HEK293 (cell line): ENCODE measurements around the gene BICC1.

Source experiments
- KLF8 ChIP-seq: fragments of 450-650 bp; formaldehyde crosslinking; IDR thresholded peaks from 2 replicates; pipeline ENCODE4 v1.5.1; 2016; ENCODE audit warnings: missing biosample characterization, missing genetic modification characterization
- ZEB2 ChIP-seq: fragments of 450-650 bp; formaldehyde crosslinking; IDR thresholded peaks from 2 replicates; pipeline ENCODE4 v1.5.1; 2016; ENCODE audit warnings: missing biosample characterization, missing genetic modification characterization
- ZIC2 ChIP-seq: fragments of 450-650 bp; formaldehyde crosslinking; IDR thresholded peaks from 2 replicates; pipeline ENCODE4 v1.5.1; 2016; ENCODE audit warnings: missing biosample characterization, missing genetic modification characterization
- ZNF155 ChIP-seq: fragments of 450-650 bp; formaldehyde crosslinking; IDR thresholded peaks from 2 replicates; pipeline ENCODE4 v1.5.1; 2016; ENCODE audit warnings: missing biosample characterization, missing genetic modification characterization
- ZNF274 ChIP-seq, 2 experiments: fragments of 200-500 bp in 1 of 2; fragments of 450-650 bp in 1 of 2; sonication (Bioruptor generic) in 1 of 2; formaldehyde crosslinking in 1 of 2; IDR thresholded peaks; 2 replicates each; pipeline versions ENCODE4 v1.5.1 to v1.6.1; 2014 to 2016; ENCODE audit warnings: borderline replicate concordance in 1 of 2, inconsistent platforms in 1 of 2, low read length in 1 of 2, missing biosample characterization in 1 of 2, missing genetic modification characterization in 1 of 2
- ZNF423 ChIP-seq: fragments of 450-650 bp; formaldehyde crosslinking; IDR thresholded peaks from 2 replicates; pipeline ENCODE4 v1.5.1; 2016; ENCODE audit warnings: missing biosample characterization, missing genetic modification characterization
- ZNF501 ChIP-seq: fragments of 450-650 bp; formaldehyde crosslinking; IDR thresholded peaks from 2 replicates; pipeline ENCODE4 v1.5.1; 2016; ENCODE audit warnings: missing biosample characterization, missing genetic modification characterization
- ZNF510 ChIP-seq: fragments of 450-650 bp; formaldehyde crosslinking; IDR thresholded peaks from 2 replicates; pipeline ENCODE4 v1.5.1; 2018; ENCODE audit warnings: mild to moderate bottlenecking, missing genetic modification characterization, missing biosample characterization; ENCODE audit not compliant: insufficient replicate concordance
- ZNF768 ChIP-seq: fragments of 450-650 bp; formaldehyde crosslinking; IDR thresholded peaks from 2 replicates; pipeline ENCODE4 v1.5.1; 2018; ENCODE audit warnings: missing biosample characterization, mild to moderate bottlenecking, missing genetic modification characterization
- TF ChIP-seq, protein P1 (sequence below): fragments of 450-650 bp; IDR thresholded peaks from 2 replicates; pipeline ENCODE4 v1.5.1; 2018; ENCODE audit warnings: missing biosample characterization, missing genetic modification characterization
- TF ChIP-seq, protein P2 (sequence below): fragments of 450-650 bp; formaldehyde crosslinking; IDR thresholded peaks from 2 replicates; pipeline ENCODE4 v1.5.1; 2016; ENCODE audit warnings: missing biosample characterization, missing genetic modification characterization
- TF ChIP-seq, protein P3 (sequence below): fragments of 450-650 bp; formaldehyde crosslinking; IDR thresholded peaks from 2 replicates; pipeline ENCODE4 v1.5.1; 2016; ENCODE audit warnings: missing biosample characterization, missing genetic modification characterization, borderline replicate concordance
- TF ChIP-seq, protein P4 (sequence below): fragments of 450-650 bp; formaldehyde crosslinking; IDR thresholded peaks from 2 replicates; pipeline ENCODE4 v1.5.1; 2016; ENCODE audit warnings: missing biosample characterization, missing genetic modification characterization, low read depth

DNA sequence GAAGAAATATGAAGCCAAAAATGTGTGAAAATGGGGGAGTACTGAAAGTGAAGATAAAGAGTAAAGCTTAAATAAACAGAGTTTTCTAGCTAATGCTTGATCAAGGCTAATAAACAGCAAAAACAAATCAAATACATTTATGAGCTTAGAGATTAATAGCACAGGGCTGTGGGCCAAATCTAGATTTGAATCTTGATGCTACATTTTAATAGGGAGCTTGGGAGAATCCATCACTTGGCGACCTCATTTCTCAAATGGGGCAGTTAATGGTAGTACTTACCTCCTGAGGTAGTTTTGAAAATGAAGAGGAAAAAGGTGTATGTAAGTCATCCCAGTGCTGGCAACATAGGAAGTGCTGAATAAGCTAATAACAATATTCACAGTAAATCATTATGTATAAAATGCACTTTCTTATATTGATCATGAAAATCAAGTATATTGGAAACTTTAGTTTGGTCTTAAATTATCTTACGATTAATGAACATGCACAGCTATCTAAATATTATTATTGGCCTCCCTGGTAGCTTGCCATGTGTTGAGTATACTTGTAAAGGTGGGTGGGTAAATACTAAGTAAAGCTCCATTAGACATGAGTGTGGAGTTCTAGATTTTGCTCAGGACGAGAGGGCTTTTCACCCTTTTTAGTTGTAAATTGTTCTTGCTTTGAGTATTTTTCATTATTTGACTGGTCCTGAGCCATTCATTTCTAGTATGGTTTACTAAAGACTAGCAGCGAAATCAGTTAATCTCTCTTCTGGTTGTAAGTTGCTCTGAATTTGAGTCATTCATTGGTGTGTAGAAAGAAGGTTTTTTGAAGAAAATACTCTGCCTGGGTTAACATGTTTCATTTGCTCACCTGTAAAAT, 5.1 kb downstream of the BICC1 start:
- TF ChIP-seq, protein P1, sequence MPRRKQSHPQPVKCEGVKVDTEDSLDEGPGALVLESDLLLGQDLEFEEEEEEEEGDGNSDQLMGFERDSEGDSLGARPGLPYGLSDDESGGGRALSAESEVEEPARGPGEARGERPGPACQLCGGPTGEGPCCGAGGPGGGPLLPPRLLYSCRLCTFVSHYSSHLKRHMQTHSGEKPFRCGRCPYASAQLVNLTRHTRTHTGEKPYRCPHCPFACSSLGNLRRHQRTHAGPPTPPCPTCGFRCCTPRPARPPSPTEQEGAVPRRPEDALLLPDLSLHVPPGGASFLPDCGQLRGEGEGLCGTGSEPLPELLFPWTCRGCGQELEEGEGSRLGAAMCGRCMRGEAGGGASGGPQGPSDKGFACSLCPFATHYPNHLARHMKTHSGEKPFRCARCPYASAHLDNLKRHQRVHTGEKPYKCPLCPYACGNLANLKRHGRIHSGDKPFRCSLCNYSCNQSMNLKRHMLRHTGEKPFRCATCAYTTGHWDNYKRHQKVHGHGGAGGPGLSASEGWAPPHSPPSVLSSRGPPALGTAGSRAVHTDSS (tag by site-specific recombination) = no peak
- TF ChIP-seq ZNF510 (tag by site-specific recombination) = no peak
- TF ChIP-seq ZNF423 (tag by site-specific recombination) = no peak
- TF ChIP-seq, protein P2, sequence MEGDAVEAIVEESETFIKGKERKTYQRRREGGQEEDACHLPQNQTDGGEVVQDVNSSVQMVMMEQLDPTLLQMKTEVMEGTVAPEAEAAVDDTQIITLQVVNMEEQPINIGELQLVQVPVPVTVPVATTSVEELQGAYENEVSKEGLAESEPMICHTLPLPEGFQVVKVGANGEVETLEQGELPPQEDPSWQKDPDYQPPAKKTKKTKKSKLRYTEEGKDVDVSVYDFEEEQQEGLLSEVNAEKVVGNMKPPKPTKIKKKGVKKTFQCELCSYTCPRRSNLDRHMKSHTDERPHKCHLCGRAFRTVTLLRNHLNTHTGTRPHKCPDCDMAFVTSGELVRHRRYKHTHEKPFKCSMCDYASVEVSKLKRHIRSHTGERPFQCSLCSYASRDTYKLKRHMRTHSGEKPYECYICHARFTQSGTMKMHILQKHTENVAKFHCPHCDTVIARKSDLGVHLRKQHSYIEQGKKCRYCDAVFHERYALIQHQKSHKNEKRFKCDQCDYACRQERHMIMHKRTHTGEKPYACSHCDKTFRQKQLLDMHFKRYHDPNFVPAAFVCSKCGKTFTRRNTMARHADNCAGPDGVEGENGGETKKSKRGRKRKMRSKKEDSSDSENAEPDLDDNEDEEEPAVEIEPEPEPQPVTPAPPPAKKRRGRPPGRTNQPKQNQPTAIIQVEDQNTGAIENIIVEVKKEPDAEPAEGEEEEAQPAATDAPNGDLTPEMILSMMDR (tag by site-specific recombination) = no peak
- no peak for TF ChIP-seq KLF8
- TF ChIP-seq, protein P3, sequence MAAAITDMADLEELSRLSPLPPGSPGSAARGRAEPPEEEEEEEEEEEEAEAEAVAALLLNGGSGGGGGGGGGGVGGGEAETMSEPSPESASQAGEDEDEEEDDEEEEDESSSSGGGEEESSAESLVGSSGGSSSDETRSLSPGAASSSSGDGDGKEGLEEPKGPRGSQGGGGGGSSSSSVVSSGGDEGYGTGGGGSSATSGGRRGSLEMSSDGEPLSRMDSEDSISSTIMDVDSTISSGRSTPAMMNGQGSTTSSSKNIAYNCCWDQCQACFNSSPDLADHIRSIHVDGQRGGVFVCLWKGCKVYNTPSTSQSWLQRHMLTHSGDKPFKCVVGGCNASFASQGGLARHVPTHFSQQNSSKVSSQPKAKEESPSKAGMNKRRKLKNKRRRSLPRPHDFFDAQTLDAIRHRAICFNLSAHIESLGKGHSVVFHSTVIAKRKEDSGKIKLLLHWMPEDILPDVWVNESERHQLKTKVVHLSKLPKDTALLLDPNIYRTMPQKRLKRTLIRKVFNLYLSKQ = no peak
- TF ChIP-seq, protein P4, sequence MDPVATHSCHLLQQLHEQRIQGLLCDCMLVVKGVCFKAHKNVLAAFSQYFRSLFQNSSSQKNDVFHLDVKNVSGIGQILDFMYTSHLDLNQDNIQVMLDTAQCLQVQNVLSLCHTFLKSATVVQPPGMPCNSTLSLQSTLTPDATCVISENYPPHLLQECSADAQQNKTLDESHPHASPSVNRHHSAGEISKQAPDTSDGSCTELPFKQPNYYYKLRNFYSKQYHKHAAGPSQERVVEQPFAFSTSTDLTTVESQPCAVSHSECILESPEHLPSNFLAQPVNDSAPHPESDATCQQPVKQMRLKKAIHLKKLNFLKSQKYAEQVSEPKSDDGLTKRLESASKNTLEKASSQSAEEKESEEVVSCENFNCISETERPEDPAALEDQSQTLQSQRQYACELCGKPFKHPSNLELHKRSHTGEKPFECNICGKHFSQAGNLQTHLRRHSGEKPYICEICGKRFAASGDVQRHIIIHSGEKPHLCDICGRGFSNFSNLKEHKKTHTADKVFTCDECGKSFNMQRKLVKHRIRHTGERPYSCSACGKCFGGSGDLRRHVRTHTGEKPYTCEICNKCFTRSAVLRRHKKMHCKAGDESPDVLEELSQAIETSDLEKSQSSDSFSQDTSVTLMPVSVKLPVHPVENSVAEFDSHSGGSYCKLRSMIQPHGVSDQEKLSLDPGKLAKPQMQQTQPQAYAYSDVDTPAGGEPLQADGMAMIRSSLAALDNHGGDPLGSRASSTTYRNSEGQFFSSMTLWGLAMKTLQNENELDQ (tag by site-specific recombination) = no peak
- no peak for TF ChIP-seq ZIC2
- no peak for TF ChIP-seq ZNF501 (tag by site-specific recombination)
- TF ChIP-seq ZNF274 (IDR thresholded peaks at IDR 0.05; ENCODE audit: low read length) = no peak
- TF ChIP-seq ZNF274 (tag by site-specific recombination; IDR thresholded peaks at IDR 0.05; ENCODE audit: borderline replicate concordance) = no peak
- no peak for TF ChIP-seq ZEB2 (tag by site-specific recombination)
- no peak for TF ChIP-seq ZNF155
- no peak for TF ChIP-seq ZNF768
